ENCODE measurements around the gene FKBP1A. TPM values are rescaled to one million over a fixed set of nuclear protein-coding genes. Genes with fewer than 3 reads are reported as not detected.

The FKBP1A gene
- total RNA-seq, 1 donor from 2014 or later, result 132 TPM

DNA sequence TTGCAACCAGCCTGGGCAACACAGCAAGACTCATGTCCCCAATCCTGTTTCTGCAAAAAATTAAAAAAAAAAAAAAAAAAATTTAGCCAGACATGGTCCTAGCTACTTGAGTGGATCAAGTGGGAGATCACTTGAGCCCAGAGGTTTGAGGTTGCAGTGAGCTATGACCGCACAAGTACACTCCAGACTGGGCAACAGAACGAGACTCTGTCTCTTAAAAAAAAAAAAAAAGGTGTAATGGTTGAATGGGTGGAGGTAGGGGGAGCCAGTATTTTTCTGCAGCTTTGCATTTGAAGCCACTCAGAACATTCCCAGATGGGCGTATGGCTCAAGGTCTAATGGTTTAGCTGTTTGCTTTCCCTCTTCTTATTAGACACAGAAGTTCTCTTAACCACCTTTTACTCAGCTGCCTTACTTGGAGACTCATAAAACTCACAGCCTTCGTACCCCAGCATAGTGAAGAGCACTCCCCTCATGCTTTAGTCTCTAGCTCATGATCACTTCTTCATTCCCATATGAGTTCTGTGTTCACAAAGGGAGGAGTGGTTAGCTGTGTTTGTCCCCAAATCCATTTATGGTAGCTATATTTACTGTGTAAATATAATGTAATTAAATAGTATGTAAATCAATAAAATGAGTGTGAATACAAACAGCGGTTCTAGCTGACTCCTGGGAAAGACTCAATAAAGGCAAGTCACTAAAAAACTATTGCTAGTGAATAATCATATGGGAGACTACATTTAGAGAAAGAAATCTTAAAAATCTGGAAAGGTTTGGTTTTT, 9.0 kb downstream of the FKBP1A start:
- H3K36me3 Mint-ChIP-seq, result peaks cover 1% of the 10 kb centered on the region
- no peak overlapping the region for H3K4me3 Mint-ChIP-seq
- peaks cover 4% of the 10 kb centered on the region for H3K4me1 Mint-ChIP-seq
- H3K27ac Mint-ChIP-seq, result no peak overlapping the region
- H3K9me3 Mint-ChIP-seq, result no peaks in the 10 kb centered on the region
- no peaks in the 10 kb centered on the region for H3K27me3 Mint-ChIP-seq (ENCODE audit: low read depth)
- TF ChIP-seq CTCF (IDR thresholded peaks at IDR 0.05; ENCODE audit: unreplicated experiment), result no peak
- no peak for DNase-seq (ENCODE audit: low spot score in 2 of 2, unreplicated experiment in 2 of 2)

GRCh38 chr20:1382670-1383069, 10.2 kb downstream of the FKBP1A start:
- peaks cover 1% of the 10 kb centered on the region for H3K36me3 Mint-ChIP-seq
- H3K27me3 Mint-ChIP-seq (ENCODE audit: low read depth), result no peaks in the 10 kb centered on the region
- TF ChIP-seq CTCF (IDR thresholded peaks at IDR 0.05; ENCODE audit: unreplicated experiment), result no peak
- no peak overlapping the region for H3K27ac Mint-ChIP-seq
- H3K4me1 Mint-ChIP-seq, result peaks cover 4% of the 10 kb centered on the region
- H3K9me3 Mint-ChIP-seq, result no peaks in the 10 kb centered on the region
- DNase-seq (ENCODE audit: low spot score in 2 of 2, unreplicated experiment in 2 of 2), result no peak
- H3K4me3 Mint-ChIP-seq, result no peak overlapping the region

DNA sequence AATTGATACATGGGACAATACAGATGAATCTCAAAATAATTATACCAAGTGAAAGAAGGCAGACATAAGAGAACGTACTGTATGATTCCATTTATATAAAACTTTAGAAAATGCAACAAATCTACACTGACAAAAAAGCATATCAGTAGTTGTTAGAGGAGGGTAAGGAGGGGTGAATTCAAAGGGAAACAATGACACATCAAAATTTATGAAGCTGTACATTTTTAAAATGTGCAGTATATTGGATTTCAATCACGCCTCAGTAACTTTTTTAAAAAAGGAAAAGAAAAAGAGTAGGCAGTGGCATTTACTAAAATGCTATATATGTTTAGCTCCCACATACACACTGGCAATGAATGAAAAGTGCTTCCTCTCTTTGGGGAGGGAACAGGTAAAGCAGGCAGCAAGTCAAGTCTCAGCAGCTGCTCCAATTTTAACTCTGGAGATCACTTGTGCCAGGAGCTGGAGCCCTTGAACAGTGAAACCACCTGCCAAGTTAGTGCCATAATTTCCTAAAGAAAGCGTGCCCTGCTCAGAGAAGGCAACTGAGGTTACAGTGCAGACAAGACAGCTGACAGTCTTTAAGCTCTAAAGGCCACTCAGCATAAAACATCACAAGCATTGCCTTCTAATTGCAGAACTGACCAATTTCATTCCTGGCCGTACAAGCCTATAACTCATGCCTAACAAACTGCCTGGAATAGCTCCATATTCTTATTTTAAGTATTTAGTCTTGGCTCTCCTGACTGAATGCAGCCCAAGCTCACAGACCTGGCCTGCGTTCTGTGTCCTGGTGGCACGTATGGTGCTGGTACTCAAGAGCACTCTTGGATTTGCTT, 10.9 kb downstream of the FKBP1A start:
- Mint-ChIP-seq H3K36me3 (peaks cover 1% of the 10 kb centered on the region), H3K4me3 (no peak overlapping the region), H3K27ac (no peak overlapping the region), H3K27me3 (ENCODE audit: low read depth) (no peaks in the 10 kb centered on the region), H3K4me1 (peaks cover 6% of the 10 kb centered on the region), H3K9me3 (no peaks in the 10 kb centered on the region)
- DNase-seq (ENCODE audit: low spot score in 2 of 2, unreplicated experiment in 2 of 2), result no peak
- TF ChIP-seq CTCF (IDR thresholded peaks at IDR 0.05; ENCODE audit: unreplicated experiment), result no peak

DNA sequence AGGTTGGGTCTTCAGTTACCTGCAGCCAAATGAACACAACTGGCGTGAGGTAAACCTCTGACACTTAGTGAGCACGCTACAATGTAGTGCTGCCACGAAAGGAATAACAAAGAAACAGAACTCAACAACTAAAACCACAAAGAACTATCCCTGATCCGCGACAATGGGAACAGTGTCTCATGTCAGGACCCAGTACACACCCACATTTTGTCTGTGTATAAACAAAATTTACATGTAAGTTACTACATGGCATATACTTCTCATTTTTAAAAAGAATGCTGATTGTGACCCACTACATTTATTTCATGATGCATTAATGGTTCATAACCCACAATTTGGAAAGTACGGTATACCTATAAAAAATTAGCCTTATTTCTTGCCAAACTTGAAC, 14.1 kb downstream of the FKBP1A start:
- H3K27ac Mint-ChIP-seq, result no peak overlapping the region
- H3K4me1 Mint-ChIP-seq, result peaks cover 8% of the 10 kb centered on the region
- no peak for DNase-seq (ENCODE audit: low spot score in 2 of 2, unreplicated experiment in 2 of 2)
- no peaks in the 10 kb centered on the region for H3K27me3 Mint-ChIP-seq (ENCODE audit: low read depth)
- no peaks in the 10 kb centered on the region for H3K9me3 Mint-ChIP-seq
- no peak overlapping the region for H3K4me3 Mint-ChIP-seq
- TF ChIP-seq CTCF (IDR thresholded peaks at IDR 0.05; ENCODE audit: unreplicated experiment), result no peak
- peaks cover 1% of the 10 kb centered on the region for H3K36me3 Mint-ChIP-seq

GRCh38 chr20:1377984-1378734, 14.7 kb downstream of the FKBP1A start:
- no peak for TF ChIP-seq CTCF (IDR thresholded peaks at IDR 0.05; ENCODE audit: unreplicated experiment)
- Mint-ChIP-seq H3K27me3 (ENCODE audit: low read depth) (no peaks in the 10 kb centered on the region), H3K36me3 (peaks cover 1% of the 10 kb centered on the region), H3K4me3 (no peak overlapping the region), H3K4me1 (peaks cover 8% of the 10 kb centered on the region), H3K9me3 (no peaks in the 10 kb centered on the region), H3K27ac (no peak overlapping the region)
- no peak for DNase-seq (ENCODE audit: low spot score in 2 of 2, unreplicated experiment in 2 of 2)
